Esophagus squamous epithelium (tissue), 4 donors: Measurements from ENCODE around the gene ARFRP1.

Experiments
- CTCF ChIP-seq, 6 experiments: fragments of 450-650 bp in 4 of 6; fragments of 200-600 bp in 2 of 6; sonication (generic) in 2 of 6; IDR thresholded peaks; one replicate each; pipeline ENCODE4 v1.5.1; 2016 to 2019; ENCODE audit warnings: antibody characterized with exemption in 6 of 6, mild to moderate bottlenecking in 4 of 6, moderate library complexity in 4 of 6
- POLR2A ChIP-seq, 4 donors: fragments of 450-650 bp; IDR thresholded peaks; one replicate each; pipeline ENCODE4 v1.6.1; 2017; ENCODE audit warnings: antibody characterized with exemption in 4 of 4, mild to moderate bottlenecking in 4 of 4, moderate library complexity in 3 of 4

- TF ChIP-seq CTCF (IDR thresholded peaks at IDR 0.05) (no peak), POLR2A (IDR thresholded peaks at IDR 0.05) (no peak)
Measured at GRCh38 chr20:63690003-63690897, 17.5 kb downstream of the ARFRP1 start.
